Measurements from ENCODE around the gene DNAJC15. TPM values are rescaled to one million over a fixed set of nuclear protein-coding genes. Genes with fewer than 3 reads are reported as not detected.

DNAJC15 gene
- total RNA-seq, 2 experiments from 2014 or later: 14.6 to 16.3 TPM

DNA sequence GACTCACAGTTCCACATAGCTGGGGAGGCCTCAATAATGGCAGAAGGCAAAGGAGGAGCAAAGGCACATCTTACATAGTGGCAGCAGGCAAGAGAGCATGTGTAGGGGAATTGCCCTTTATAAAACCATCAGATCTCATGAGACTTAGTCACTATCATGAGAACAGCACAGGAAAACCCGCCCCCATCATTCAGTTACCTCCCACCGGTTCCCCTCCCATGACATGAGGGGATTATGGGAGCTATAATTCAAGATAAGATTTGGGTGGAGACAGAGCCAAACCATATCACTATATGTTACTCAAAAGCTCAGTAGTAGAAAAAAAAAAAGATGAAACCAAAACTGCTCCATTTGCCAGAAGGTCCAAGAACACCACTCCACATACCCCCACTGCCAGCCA is 58.5 kb downstream of the DNAJC15 start:
- no peak for DNase-seq
- CTCF ChIA-PET: interaction anchor here (0.7 kb wide), 1 partner anchor 112 kb away, joined by 3 read pairs; no protein-coding TSS in a partner anchor

DNA sequence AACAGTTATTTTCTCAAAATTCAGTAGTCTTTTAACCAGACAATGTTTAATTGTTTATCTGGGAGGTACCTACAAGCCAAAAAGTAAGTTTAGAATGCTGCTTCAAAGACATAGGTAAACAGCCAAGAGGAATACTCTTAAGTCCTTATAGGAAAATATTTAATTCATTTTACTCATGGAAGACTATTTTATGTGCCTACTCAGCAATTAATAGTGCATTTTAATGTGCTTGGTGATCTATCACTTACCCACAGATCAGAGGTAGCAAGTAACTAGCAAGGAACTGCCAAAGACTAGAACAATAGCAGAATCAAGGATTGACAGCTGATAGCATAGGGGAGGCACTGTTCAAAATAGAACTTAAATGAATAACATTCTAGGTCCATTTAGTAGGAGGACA is 60.4 kb downstream of the DNAJC15 start:
- Mint-ChIP-seq H3K27me3 (no peaks in the 10 kb centered on the region), H3K9me3 (peaks cover 3% of the 10 kb centered on the region), H3K4me1 (peaks cover 9% of the 10 kb centered on the region), H3K4me3 (no peak overlapping the region), H3K36me3 (ENCODE audit: low read depth) (peaks cover 17% of the 10 kb centered on the region), H3K27ac (no peak overlapping the region)
- DNase-seq: no peak
- ChIA-PET POLR2A (interaction anchor here (0.8 to 3.2 kb wide), 2 partner anchors 25 to 61 kb away, joined by 3 to 9 read pairs; partner anchors contain the start of gene DNAJC15), CTCF (interaction anchor here (0.8 to 1.6 kb wide), 7 partner anchors 7 to 720 kb away, joined by 3 to 4 read pairs (median 3); no protein-coding TSS in a partner anchor)

More for the DNA sequence above, 58.5 kb downstream of the DNAJC15 start:
- Mint-ChIP-seq H3K4me1 (peaks cover 2% of the 10 kb centered on the region), H3K9me3 (peaks cover 3% of the 10 kb centered on the region), H3K27me3 (no peaks in the 10 kb centered on the region), H3K27ac (no peak overlapping the region), H3K36me3 (ENCODE audit: low read depth) (peaks cover 19% of the 10 kb centered on the region), H3K4me3 (no peak overlapping the region)
- POLR2A ChIA-PET: interaction anchor here (0.7 kb wide), 1 partner anchor 9 kb away, joined by 3 read pairs; no protein-coding TSS in a partner anchor

DNA sequence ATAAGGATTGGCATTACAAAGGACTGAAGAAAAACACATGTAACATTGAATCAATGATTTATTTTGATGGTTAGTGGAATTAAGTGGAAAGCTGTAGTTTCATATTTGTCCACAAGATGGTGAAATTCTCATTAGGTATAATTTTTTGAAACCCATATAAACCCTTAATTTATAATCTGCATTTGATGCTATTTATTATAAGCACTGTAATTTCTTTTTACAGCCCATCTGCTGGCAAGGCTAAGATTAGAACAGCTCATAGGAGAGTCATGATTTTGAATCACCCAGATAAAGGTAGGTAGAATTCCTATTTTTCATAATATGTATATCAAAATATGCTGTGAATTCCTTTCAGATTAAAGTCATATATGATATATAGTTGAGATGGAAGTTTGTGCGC is 62.2 kb downstream of the DNAJC15 start:
- DNase-seq: no peak
- CTCF ChIA-PET: interaction anchor here (1.0 to 1.6 kb wide), 6 partner anchors 9 to 118 kb away, joined by 3 to 5 read pairs (median 4); partner anchors contain the start of gene EPSTI1
- Mint-ChIP-seq H3K4me3 (no peak overlapping the region), H3K27me3 (no peaks in the 10 kb centered on the region), H3K27ac (no peak overlapping the region), H3K9me3 (no peaks in the 10 kb centered on the region), H3K36me3 (ENCODE audit: low read depth) (peaks cover 15% of the 10 kb centered on the region), H3K4me1 (peaks cover 9% of the 10 kb centered on the region)
- POLR2A ChIA-PET: interaction anchor here (3.2 kb wide), 1 partner anchor 62 kb away, joined by 9 read pairs; the partner anchor contains the start of gene DNAJC15

DNA sequence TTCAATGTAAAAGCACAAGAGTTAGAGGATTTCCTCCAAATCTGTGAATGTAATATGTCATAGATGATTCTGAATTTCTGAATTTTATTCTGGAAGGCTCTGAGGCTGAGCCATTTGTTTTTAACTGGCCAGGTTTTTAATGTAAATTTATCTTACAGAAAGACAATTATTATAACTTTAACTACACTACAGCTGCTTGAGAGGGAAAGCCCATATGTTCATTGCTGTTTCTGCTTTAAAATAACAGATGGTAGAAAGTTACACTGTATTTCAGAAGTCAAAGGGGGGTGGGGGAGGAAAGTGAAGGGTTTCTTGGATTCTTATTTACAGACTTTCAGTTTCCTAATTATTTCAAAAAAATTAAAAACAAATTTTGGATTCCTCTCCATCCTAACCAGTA is 62.8 kb downstream of the DNAJC15 start:
- ChIA-PET CTCF (interaction anchor here (1.5 kb wide), 1 partner anchor 9 kb away, joined by 3 read pairs; no protein-coding TSS in a partner anchor), POLR2A (no interaction called here)
- Mint-ChIP-seq H3K27ac (no peak overlapping the region), H3K4me1 (peaks cover 9% of the 10 kb centered on the region), H3K36me3 (ENCODE audit: low read depth) (peaks cover 12% of the 10 kb centered on the region), H3K27me3 (no peaks in the 10 kb centered on the region), H3K4me3 (no peak overlapping the region), H3K9me3 (no peaks in the 10 kb centered on the region)
- DNase-seq: no peak

DNA sequence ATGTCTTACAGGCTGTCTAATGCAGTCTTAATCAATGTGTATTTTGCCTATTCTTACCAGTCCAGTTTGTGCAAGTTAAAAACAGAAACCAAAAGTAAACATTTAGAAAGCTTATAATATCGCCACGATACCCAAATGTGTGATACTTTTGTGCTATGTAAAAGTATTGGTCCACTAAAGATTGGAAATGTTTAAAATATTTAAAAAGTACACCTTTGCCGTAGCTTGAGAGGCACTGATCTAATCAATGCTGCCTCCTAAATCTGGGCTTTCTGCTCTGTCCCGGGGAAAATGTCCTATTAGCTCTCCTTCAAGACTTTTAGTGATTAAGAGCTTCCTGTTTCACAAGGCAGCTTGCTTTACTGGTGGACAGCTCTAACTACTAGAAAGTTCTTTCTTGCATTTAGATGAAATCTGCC is 64.7 kb downstream of the DNAJC15 start:
- DNase-seq: no peak
- ChIA-PET POLR2A (interaction anchor here (0.9 to 1.3 kb wide), 2 partner anchors 12 to 65 kb away, joined by 3 read pairs; partner anchors contain the start of gene DNAJC15), CTCF (interaction anchor here (0.7 to 1.5 kb wide), 5 partner anchors 16 to 715 kb away, joined by 3 to 4 read pairs (median 3); partner anchors contain the start of genes DNAJC15 and EPSTI1)
- H3K36me3 Mint-ChIP-seq (ENCODE audit: low read depth): peaks cover 21% of the 10 kb centered on the region
- peaks cover 9% of the 10 kb centered on the region for H3K4me1 Mint-ChIP-seq
- no peaks in the 10 kb centered on the region for H3K9me3 Mint-ChIP-seq
- H3K27me3 Mint-ChIP-seq: no peaks in the 10 kb centered on the region
- peak overlapping the region; percentile 71 for H3K4me3 Mint-ChIP-seq
- H3K27ac Mint-ChIP-seq: peak overlapping the region; percentile 23

DNA sequence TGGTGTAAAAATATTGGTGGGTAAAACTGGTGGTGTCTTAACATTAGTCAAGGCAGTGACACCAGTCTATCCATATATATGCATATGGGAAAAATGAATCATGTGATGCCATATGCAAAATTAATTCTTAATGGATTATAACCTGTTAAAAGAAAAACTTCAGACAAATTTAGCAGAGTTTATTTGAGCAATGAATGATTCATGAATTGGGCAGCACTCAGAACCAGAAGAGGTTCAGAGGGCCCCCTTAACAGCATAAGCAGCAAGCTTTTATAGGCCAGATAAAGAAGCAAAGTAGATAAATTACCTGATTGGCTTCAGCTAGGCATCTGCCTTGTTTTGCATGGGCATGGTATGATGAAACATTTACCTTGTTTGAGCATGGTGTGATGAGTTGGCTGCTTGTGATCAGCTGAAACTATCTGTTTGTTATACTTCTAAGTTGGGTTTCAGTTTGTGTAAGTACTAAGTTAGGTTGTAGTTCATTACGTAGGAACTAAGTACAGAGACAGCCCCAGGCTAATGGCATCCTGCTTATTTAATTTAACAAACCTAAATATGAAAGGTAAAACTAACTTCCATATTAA is 66.6 kb downstream of the DNAJC15 start:
- ChIA-PET CTCF (no interaction called here), POLR2A (no interaction called here)
- no peaks in the 10 kb centered on the region for H3K27me3 Mint-ChIP-seq
- no peak for DNase-seq
- peaks cover 15% of the 10 kb centered on the region for H3K4me1 Mint-ChIP-seq
- no peak overlapping the region for H3K4me3 Mint-ChIP-seq
- H3K27ac Mint-ChIP-seq: no peak overlapping the region
- H3K9me3 Mint-ChIP-seq: no peaks in the 10 kb centered on the region
- H3K36me3 Mint-ChIP-seq (ENCODE audit: low read depth): peaks cover 21% of the 10 kb centered on the region

DNA sequence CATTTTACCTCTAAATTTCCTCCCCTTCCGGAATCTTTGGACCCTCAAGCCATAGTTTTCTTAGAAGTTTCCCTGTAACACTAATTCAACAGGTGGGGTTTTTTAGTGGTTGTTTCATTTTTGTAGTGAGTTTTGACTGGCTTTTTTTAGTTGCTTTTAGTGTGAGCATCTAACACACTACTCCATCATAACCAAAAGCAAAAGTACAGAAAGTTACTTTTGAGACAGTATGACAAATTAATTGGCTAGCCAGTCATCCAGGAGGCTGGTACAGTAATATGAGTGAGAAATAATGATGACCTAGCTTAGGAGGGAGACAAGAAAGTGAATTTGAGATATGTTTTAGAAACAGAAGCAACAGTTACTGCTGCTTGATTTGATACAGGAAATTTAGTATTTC is 71.5 kb downstream of the DNAJC15 start:
- Mint-ChIP-seq H3K4me1 (peaks cover 13% of the 10 kb centered on the region), H3K4me3 (no peak overlapping the region), H3K27me3 (no peaks in the 10 kb centered on the region), H3K9me3 (no peaks in the 10 kb centered on the region), H3K27ac (peak overlapping the region; percentile 1), H3K36me3 (ENCODE audit: low read depth) (peaks cover 33% of the 10 kb centered on the region)
- CTCF ChIA-PET: no interaction called here
- POLR2A ChIA-PET: interaction anchor here (1.0 kb wide), 2 partner anchors 40 to 103 kb away, joined by 3 read pairs; partner anchors contain the start of gene EPSTI1
- DNase-seq: no peak

DNA sequence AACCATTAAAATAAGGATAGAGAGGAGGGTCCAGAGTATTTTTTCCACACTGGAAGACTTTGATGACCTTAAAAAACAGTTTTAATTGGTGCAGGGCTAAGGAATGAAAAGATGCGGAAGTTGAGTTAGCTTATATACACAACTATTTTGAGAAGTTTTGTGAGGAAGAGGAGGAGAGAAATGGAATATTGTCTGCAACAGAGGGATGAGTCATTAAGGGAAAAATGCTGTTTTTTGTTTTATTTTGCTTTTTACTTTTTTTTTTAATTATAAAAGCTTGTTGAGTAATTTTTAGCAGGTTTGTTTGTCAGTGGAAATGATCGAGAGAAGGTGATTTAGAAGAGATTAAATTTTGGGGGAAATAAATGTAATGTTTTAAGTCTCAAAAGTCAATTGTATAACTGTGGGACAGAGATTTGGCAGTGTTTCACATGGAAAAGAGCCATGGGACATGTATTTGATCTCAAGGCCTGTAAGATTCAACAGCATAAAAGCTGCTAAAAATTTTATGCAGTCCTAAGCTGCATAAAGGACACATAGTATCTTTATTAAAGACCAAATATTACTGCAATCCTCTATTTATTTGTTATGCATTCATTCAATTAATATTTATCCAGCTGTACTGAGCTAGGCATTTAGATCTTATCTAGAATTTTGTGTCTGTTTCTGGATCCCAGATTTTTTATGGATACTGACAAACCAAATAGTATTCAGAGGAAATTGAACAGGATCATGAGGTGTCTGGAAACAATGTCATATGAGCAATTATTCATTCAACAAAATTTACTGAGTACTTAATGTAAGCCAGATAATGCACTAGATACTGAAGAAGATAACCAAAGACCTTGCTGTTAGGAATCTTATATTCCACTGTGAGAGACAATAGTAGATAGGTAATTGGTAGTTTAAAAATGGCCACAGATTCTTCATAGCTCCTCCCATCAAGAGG is 72.7 kb downstream of the DNAJC15 start:
- no peak for DNase-seq
- Mint-ChIP-seq H3K4me3 (no peak overlapping the region), H3K27me3 (no peaks in the 10 kb centered on the region), H3K36me3 (ENCODE audit: low read depth) (peaks cover 38% of the 10 kb centered on the region), H3K4me1 (peaks cover 18% of the 10 kb centered on the region), H3K9me3 (no peaks in the 10 kb centered on the region), H3K27ac (no peak overlapping the region)
- ChIA-PET CTCF (interaction anchor here (0.6 to 0.8 kb wide), 2 partner anchors 11 to 12 kb away, joined by 3 read pairs; no protein-coding TSS in a partner anchor), POLR2A (interaction anchor here (0.9 to 1.2 kb wide), 2 partner anchors 53 to 104 kb away, joined by 3 read pairs; partner anchors contain the start of gene EPSTI1)

DNA sequence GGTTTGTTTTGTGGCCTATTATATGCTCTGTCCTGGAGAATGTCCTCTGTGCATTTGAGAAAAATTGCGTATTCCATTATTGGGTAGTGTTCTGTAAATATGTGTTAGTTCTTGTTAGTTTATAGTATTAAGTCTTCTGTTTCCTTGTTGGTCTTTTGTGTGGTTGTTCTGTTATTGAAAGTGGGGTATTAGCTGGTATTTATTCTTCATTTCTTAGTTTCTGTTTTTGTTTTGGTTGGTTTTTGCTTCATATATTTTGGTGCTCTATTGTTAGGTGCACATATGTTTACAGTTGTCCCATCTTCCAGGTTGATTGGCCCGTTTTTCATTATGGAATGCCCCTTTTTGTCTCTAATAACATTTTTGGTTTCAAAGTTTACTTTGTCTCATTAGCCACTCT is 77.3 kb downstream of the DNAJC15 start:
- peaks cover 22% of the 10 kb centered on the region for H3K36me3 Mint-ChIP-seq (ENCODE audit: low read depth)
- no peak overlapping the region for H3K4me3 Mint-ChIP-seq
- DNase-seq: no peak
- no peaks in the 10 kb centered on the region for H3K27me3 Mint-ChIP-seq
- peaks cover 3% of the 10 kb centered on the region for H3K9me3 Mint-ChIP-seq
- H3K27ac Mint-ChIP-seq: no peak overlapping the region
- CTCF ChIA-PET: no interaction called here
- POLR2A ChIA-PET: no interaction called here
- H3K4me1 Mint-ChIP-seq: peaks cover 9% of the 10 kb centered on the region

DNA sequence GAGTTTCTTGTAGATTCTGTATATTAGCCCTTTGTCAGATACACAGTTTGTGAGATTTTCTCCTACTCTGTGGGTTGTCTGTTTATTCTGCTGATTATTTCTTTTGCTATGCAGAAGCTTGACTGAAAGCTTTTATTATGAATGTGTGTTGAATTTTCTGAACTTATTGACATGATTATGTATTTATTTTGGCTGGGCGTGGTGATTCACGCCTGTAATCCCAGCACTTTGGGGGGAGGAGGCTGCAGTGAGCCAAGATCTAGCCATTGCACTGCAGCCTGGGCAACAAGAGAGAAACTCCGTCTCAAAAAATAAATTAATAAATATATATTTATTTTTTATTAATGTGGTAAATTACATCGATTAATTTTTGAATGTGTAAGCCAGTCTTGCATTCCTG is 78.9 kb downstream of the DNAJC15 start:
- POLR2A ChIA-PET: no interaction called here

DNA sequence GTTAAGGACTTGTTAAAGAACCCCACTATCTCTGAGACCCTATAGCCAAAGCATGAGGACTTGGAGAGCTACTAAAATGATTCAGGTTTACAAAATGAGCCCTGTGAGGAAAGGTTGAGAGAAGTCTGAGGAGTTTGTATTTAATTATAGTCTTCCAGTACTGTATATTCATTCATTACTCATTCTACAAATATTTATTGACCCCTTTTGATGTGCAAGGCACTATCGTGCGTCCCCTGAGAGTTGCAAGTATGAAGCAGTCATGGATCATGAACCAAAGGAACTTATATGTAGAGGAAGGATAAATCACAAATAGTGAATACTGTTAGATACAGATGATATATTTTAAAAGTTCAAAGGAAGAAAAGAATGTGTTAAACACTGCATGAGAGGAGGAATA is 84.4 kb downstream of the DNAJC15 start:
- DNase-seq: no peak
- peaks cover 8% of the 10 kb centered on the region for H3K36me3 Mint-ChIP-seq (ENCODE audit: low read depth)
- CTCF ChIA-PET: no interaction called here
- no peaks in the 10 kb centered on the region for H3K4me1 Mint-ChIP-seq
- no peaks in the 10 kb centered on the region for H3K9me3 Mint-ChIP-seq
- no peak overlapping the region for H3K27ac Mint-ChIP-seq
- H3K27me3 Mint-ChIP-seq: no peaks in the 10 kb centered on the region
- H3K4me3 Mint-ChIP-seq: no peak overlapping the region
- POLR2A ChIA-PET: no interaction called here

More for the DNA sequence above, 78.9 kb downstream of the DNAJC15 start:
- DNase-seq: no peak
- Mint-ChIP-seq H3K27me3 (no peaks in the 10 kb centered on the region), H3K4me1 (peaks cover 8% of the 10 kb centered on the region), H3K27ac (no peak overlapping the region), H3K4me3 (no peak overlapping the region), H3K36me3 (ENCODE audit: low read depth) (peaks cover 11% of the 10 kb centered on the region), H3K9me3 (peaks cover 3% of the 10 kb centered on the region)
- CTCF ChIA-PET: no interaction called here

DNA sequence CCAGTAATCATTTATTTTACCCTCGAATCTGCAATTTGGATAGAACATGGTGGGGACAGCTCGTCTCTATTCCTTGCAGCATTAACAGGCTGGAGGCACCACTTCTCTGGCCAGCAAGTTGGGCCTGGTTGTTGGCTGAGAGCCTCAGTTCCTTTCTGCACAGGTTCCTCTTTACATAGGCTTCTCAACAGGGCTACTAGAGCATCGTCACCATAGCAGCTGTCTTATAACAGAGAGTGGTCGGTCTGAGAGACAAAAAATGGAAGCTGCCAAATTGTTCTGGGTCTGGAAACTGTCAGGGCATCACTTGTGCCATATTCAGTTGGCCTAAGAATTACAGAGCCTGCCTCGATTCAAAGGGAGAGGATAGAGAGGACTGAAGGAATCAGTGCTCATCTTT is 86.7 kb downstream of the DNAJC15 start:
- POLR2A ChIA-PET: no interaction called here
- DNase-seq: no peak
- CTCF ChIA-PET: no interaction called here
- no peaks in the 10 kb centered on the region for H3K4me1 Mint-ChIP-seq
- H3K27me3 Mint-ChIP-seq: no peaks in the 10 kb centered on the region
- peaks cover 8% of the 10 kb centered on the region for H3K36me3 Mint-ChIP-seq (ENCODE audit: low read depth)
- H3K4me3 Mint-ChIP-seq: no peak overlapping the region
- H3K9me3 Mint-ChIP-seq: no peaks in the 10 kb centered on the region
- H3K27ac Mint-ChIP-seq: no peak overlapping the region

DNA sequence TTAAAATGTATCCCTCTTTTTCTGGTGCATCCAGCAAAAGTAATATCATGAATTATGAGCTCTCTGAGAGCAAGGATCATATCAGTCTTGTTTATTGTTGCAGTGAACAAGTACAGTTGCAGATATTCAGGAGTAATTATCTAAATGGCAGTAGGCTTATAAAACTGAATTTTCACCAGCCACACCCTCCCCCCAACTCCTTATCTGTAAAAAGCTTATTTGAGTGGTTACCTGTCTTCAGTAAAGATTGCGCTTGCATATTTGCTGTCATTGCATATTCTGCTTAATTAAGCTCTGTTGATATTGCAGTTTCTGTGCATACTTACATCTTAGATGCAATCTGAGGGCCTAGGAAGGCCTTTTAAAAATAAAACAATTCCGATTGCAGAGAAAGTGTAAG is 87.3 kb downstream of the DNAJC15 start:
- Mint-ChIP-seq H3K4me1 (no peaks in the 10 kb centered on the region), H3K36me3 (ENCODE audit: low read depth) (peaks cover 8% of the 10 kb centered on the region), H3K27me3 (no peaks in the 10 kb centered on the region), H3K27ac (no peak overlapping the region), H3K9me3 (no peaks in the 10 kb centered on the region), H3K4me3 (no peak overlapping the region)
- ChIA-PET CTCF (no interaction called here), POLR2A (no interaction called here)
- DNase-seq: no peak

All from activated CD4-positive, alpha-beta memory T cell treated with anti-CD3 and anti-CD28 coated beads, Interleukin-2, amount 10 ng/mL, durations not matched to agents 7 days and 5 days (primary cell).